ENCODE data around the gene VTA1.
"Not testable (repeated sequence)": the region's sequence is repeated elsewhere in the genome, so short reads cannot be mapped to it uniquely, and the experiment has no call there.

The VTA1 gene

GRCh38 chr6:142121342-142121741 is 25.7 kb upstream of the VTA1 start:
- no peak for DNase-seq (ENCODE audit: extremely low read depth, low read depth)
- H3K4me3 ChIP-seq (replicated peaks; ENCODE audit: low read depth, low read length), result no peak overlapping the region
- TF ChIP-seq, protein P1, sequence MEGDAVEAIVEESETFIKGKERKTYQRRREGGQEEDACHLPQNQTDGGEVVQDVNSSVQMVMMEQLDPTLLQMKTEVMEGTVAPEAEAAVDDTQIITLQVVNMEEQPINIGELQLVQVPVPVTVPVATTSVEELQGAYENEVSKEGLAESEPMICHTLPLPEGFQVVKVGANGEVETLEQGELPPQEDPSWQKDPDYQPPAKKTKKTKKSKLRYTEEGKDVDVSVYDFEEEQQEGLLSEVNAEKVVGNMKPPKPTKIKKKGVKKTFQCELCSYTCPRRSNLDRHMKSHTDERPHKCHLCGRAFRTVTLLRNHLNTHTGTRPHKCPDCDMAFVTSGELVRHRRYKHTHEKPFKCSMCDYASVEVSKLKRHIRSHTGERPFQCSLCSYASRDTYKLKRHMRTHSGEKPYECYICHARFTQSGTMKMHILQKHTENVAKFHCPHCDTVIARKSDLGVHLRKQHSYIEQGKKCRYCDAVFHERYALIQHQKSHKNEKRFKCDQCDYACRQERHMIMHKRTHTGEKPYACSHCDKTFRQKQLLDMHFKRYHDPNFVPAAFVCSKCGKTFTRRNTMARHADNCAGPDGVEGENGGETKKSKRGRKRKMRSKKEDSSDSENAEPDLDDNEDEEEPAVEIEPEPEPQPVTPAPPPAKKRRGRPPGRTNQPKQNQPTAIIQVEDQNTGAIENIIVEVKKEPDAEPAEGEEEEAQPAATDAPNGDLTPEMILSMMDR (IDR thresholded peaks at IDR 0.05; ENCODE audit: low read depth, low read length, missing control alignments), result no peak

- TF ChIP-seq, protein P1 (IDR thresholded peaks at IDR 0.05; ENCODE audit: low read depth, low read length, missing control alignments), result no peak
- H3K4me3 ChIP-seq (replicated peaks; ENCODE audit: low read depth, low read length), result no peak overlapping the region
- DNase-seq (ENCODE audit: extremely low read depth, low read depth), result no peak
Observed at GRCh38 chr6:142130814-142131213, 16.2 kb upstream of the VTA1 start.

- no peak for DNase-seq (ENCODE audit: extremely low read depth, low read depth)
- TF ChIP-seq, protein P1 (IDR thresholded peaks at IDR 0.05; ENCODE audit: low read depth, low read length, missing control alignments), result no peak
- H3K4me3 ChIP-seq (replicated peaks; ENCODE audit: low read depth, low read length), result no peak within 1 kb of the TSS
Observed at GRCh38 chr6:142132625-142133024, 14.4 kb upstream of the VTA1 start, which contains the start of gene GJE1. Gene GJE1, plus strand, starts transcription at chr6:142132925. Its CDS starts 234 bp downstream, at chr6:142133159.

DNA sequence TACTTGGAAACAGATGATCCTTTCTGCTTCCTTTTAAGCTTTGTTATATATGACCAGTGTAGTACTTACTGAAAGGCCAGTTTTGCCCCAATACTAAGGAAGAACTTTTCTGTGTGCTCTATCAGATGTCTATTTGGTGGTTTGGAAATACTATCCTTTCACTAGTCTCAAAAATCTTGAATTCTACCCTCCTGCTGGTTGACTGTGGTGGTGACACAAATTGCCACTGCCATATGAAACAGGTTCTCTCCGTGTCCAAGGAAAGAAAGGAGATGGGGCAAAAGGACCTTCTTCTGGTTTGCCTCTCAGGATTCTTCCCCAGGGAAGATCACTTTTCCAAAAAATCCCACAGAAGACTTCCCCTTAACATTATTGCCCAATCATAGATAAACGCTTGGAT is 8.2 kb upstream of the VTA1 start:
- TF ChIP-seq, protein P1 (IDR thresholded peaks at IDR 0.05; ENCODE audit: low read depth, low read length, missing control alignments), result no peak

GRCh38 chr6:142141531-142141930 is 5.5 kb upstream of the VTA1 start:
- not testable (repeated sequence) for DNase-seq (ENCODE audit: extremely low read depth, low read depth)

More for the DNA sequence above, 8.2 kb upstream of the VTA1 start:
- no peak overlapping the region for H3K4me3 ChIP-seq (replicated peaks; ENCODE audit: low read depth, low read length)
- no peak for DNase-seq (ENCODE audit: extremely low read depth, low read depth)

DNA sequence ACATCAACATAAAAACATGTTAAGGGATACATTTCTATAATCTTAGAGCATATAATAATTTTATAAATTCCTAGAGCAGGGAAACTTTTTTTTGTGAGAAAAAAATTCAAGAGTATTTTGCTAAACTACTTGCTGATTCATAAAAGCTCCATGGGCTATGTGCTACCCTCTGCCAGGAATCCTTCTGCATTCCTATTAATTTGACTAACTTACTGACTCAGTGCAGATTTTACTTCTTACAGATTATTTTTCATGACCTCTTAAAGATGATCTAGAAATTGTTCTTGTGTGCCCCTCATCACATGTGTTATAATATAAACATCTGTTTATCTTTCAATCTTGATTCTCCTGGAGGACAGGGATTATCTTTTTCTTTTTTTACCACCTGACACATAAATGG is 5.7 kb downstream of the VTA1 start:
- DNase-seq (ENCODE audit: extremely low read depth, low read depth), result no peak

More at GRCh38 chr6:142141531-142141930, 5.5 kb upstream of the VTA1 start:
- H3K4me3 ChIP-seq (replicated peaks; ENCODE audit: low read depth, low read length), result not testable (repeated sequence)

DNA sequence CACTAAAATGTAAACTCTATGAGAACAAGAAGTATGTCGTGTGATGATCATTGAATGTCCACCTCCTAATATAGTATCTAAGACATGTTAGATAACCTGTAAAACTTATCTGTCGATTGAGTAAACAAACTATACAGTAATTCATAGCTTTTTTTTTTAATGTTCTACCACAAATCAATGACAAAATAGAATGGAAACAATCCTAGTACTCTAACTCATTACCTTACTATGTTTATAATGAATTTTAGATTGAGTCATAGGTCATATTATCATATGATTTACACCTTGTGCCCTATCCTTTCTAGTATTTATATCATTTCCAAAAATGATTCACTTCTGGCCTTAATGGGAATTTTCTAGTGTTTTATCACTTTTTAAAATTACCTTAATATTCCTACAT is 6.1 kb downstream of the VTA1 start:
- no peak overlapping the region for H3K4me3 ChIP-seq (replicated peaks; ENCODE audit: low read depth, low read length)
- TF ChIP-seq, protein P1 (IDR thresholded peaks at IDR 0.05; ENCODE audit: low read depth, low read length, missing control alignments), result no peak
- DNase-seq (ENCODE audit: extremely low read depth, low read depth), result no peak

More for the DNA sequence above, 5.7 kb downstream of the VTA1 start:
- H3K4me3 ChIP-seq (replicated peaks; ENCODE audit: low read depth, low read length), result no peak overlapping the region
- TF ChIP-seq, protein P1 (IDR thresholded peaks at IDR 0.05; ENCODE audit: low read depth, low read length, missing control alignments), result no peak
